IPS DF 19.7 (cell line): ENCODE measurements around the gene TRIM67.
"Not testable (repeated sequence)": the region's sequence is repeated elsewhere in the genome, so short reads cannot be mapped to it uniquely, and the experiment has no call there.

Source experiments
- DNase-seq: peaks from one replicate; pipeline ENCODE4 v3.0.0-alpha.2; 2013; ENCODE audit warnings: low read depth, low spot score

The TRIM67 gene

GRCh38 chr1:231158141-231158540 is 3.7 kb upstream of the TRIM67 start:
- not testable (repeated sequence) for DNase-seq

GRCh38 chr1:231159202-231159962 is 2.5 kb upstream of the TRIM67 start:
- DNase-seq: no peak

GRCh38 chr1:231159963-231160761 is 1.7 kb upstream of the TRIM67 start:
- DNase-seq: no peak

GRCh38 chr1:231160895-231161666 is 777 bp upstream of the TRIM67 start:
- no peak for DNase-seq

- no peak for DNase-seq
Measured at GRCh38 chr1:231162297-231162969, 575 bp downstream of the TRIM67 start.

- DNase-seq: no peak
Measured at GRCh38 chr1:231162970-231163829, 1.3 kb downstream of the TRIM67 start.

- no peak for DNase-seq
Measured at GRCh38 chr1:231163830-231164427, 2.1 kb downstream of the TRIM67 start.

- DNase-seq: no peak
Measured at GRCh38 chr1:231165371-231165770, 3.5 kb downstream of the TRIM67 start.

GRCh38 chr1:231166398-231166797 is 4.5 kb downstream of the TRIM67 start:
- no peak for DNase-seq

GRCh38 chr1:231170875-231171274 is 9.0 kb downstream of the TRIM67 start:
- DNase-seq: no peak

- no peak for DNase-seq
Measured at GRCh38 chr1:231171623-231172197, 9.9 kb downstream of the TRIM67 start.

GRCh38 chr1:231172411-231172810 is 10.6 kb downstream of the TRIM67 start:
- no peak for DNase-seq

- DNase-seq: no peak
Measured at GRCh38 chr1:231176421-231176820, 14.6 kb downstream of the TRIM67 start.

GRCh38 chr1:231177226-231177625 is 15.4 kb downstream of the TRIM67 start:
- no peak for DNase-seq

GRCh38 chr1:231177936-231178335 is 16.1 kb downstream of the TRIM67 start:
- no peak for DNase-seq

GRCh38 chr1:231178970-231179369 is 17.1 kb downstream of the TRIM67 start:
- no peak for DNase-seq

- no peak for DNase-seq
Measured at GRCh38 chr1:231180034-231180433, 18.2 kb downstream of the TRIM67 start.

GRCh38 chr1:231181271-231181670 is 19.4 kb downstream of the TRIM67 start:
- DNase-seq: no peak

- no peak for DNase-seq
Measured at GRCh38 chr1:231182317-231182716, 20.5 kb downstream of the TRIM67 start.
